Vagina (tissue), 2 donors: Measurements from ENCODE around the gene MEA1. TPM values are rescaled to one million over a fixed set of nuclear protein-coding genes. Genes with fewer than 3 reads are reported as not detected.

Experiments
- DNase-seq, 2 donors: peaks; one replicate each; pipeline ENCODE4 v3.0.0-alpha.2; 2017; ENCODE audit errors: extremely low spot score in 2 of 2
- H3K27ac ChIP-seq: fragments of 200-600 bp; sonication (generic); one replicate; pipeline ENCODE4 v1.5.1; 2019
- H3K27me3 ChIP-seq: fragments of 200-600 bp; sonication (generic); one replicate; pipeline ENCODE4 v1.5.1; 2019
- H3K36me3 ChIP-seq, 2 donors: fragments of 200-600 bp; sonication (generic); one replicate each; pipeline ENCODE4 v1.5.1; 2017 to 2019
- H3K4me1 ChIP-seq: fragments of 200-600 bp; sonication (generic); one replicate; pipeline ENCODE4 v1.5.1; 2019
- H3K4me3 ChIP-seq, 2 donors: fragments of 200-600 bp; sonication (generic); 1 replicate in 1 of 2; 2 replicates in 1 of 2; pipeline ENCODE4 v1.5.1; 2016 to 2019
- H3K9me3 ChIP-seq: fragments of 200-600 bp; sonication (generic); one replicate; pipeline ENCODE4 v1.5.1; 2019
- POLR2A ChIP-seq, 2 donors: fragments of 450-650 bp; IDR thresholded peaks; one replicate each; pipeline ENCODE4 v1.6.1; 2017; ENCODE audit warnings: antibody characterized with exemption in 2 of 2, mild to moderate bottlenecking in 2 of 2, moderate library complexity in 2 of 2
- POLR2AphosphoS5 ChIP-seq, 2 donors: sonication (generic); formaldehyde crosslinking; IDR thresholded peaks; one replicate each; pipeline ENCODE4 v1.9.0; 2017; ENCODE audit warnings: antibody characterized with exemption in 2 of 2, mild to moderate bottlenecking in 2 of 2, low read depth in 1 of 2; ENCODE audit not compliant: insufficient read depth in 1 of 2
- intact Hi-C: fragments of 100-400 bp; cut with DNase I; formaldehyde crosslinking; loops from one replicate; pipeline ENCODE4 v1.15.1; 2023
- total RNA-seq: library from RNA; depleted of rRNA; stranded (reverse); fragments of >200 nt; gene quantifications from one replicate; pipeline ENCODE4 v1.2.3, GENCODE V29; 2016
- TF ChIP-seq, protein P1 (sequence below), 3 experiments: fragments of 450-650 bp in 2 of 3; fragments of 200-600 bp in 1 of 3; sonication (generic) in 1 of 3; IDR thresholded peaks; one replicate each; pipeline ENCODE4 v1.5.1; 2017 to 2019; ENCODE audit warnings: antibody characterized with exemption in 3 of 3, mild to moderate bottlenecking in 2 of 3, moderate library complexity in 2 of 3

The MEA1 gene
- total RNA-seq, 1 donor from 2014 or later = 40.3 TPM

DNA sequence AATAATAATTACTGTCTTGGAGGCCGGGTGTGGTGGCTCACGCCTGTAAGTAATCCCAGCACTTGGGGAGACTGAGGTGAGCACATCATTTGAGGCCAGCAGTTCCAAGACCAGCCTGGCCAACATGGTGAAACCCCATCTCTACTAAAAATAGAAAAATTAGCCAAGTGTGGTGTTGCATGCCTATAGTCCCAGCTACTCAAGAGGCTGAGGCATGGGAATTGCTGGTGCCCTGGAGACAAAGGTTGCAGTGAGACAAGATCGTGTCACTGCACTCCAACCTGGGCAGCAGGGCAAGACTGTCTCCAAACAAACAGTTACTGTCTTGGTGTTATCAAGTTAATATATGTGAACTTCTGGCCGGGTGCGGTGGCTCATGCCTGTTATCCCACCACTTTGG is 12.6 kb upstream of the MEA1 start:
- no peak overlapping the region for H3K27ac ChIP-seq
- peaks cover 10 to 68% of the 10 kb centered on the region in 2 donors for H3K36me3 ChIP-seq
- H3K4me3 ChIP-seq = no peak overlapping the region
- no peaks in the 10 kb centered on the region for H3K9me3 ChIP-seq
- peaks cover 28% of the 10 kb centered on the region for H3K4me1 ChIP-seq
- no peak for DNase-seq
- intact Hi-C loops = no loop called here
- no peaks in the 10 kb centered on the region for H3K27me3 ChIP-seq
- TF ChIP-seq POLR2AphosphoS5 (IDR thresholded peaks at IDR 0.05; ENCODE audit: insufficient read depth in 1 of 2, low read depth in 1 of 2) = no peak
- TF ChIP-seq, protein P1, sequence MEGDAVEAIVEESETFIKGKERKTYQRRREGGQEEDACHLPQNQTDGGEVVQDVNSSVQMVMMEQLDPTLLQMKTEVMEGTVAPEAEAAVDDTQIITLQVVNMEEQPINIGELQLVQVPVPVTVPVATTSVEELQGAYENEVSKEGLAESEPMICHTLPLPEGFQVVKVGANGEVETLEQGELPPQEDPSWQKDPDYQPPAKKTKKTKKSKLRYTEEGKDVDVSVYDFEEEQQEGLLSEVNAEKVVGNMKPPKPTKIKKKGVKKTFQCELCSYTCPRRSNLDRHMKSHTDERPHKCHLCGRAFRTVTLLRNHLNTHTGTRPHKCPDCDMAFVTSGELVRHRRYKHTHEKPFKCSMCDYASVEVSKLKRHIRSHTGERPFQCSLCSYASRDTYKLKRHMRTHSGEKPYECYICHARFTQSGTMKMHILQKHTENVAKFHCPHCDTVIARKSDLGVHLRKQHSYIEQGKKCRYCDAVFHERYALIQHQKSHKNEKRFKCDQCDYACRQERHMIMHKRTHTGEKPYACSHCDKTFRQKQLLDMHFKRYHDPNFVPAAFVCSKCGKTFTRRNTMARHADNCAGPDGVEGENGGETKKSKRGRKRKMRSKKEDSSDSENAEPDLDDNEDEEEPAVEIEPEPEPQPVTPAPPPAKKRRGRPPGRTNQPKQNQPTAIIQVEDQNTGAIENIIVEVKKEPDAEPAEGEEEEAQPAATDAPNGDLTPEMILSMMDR (IDR thresholded peaks at IDR 0.05) = no peak
- no peak for TF ChIP-seq POLR2A (IDR thresholded peaks at IDR 0.05)

DNA sequence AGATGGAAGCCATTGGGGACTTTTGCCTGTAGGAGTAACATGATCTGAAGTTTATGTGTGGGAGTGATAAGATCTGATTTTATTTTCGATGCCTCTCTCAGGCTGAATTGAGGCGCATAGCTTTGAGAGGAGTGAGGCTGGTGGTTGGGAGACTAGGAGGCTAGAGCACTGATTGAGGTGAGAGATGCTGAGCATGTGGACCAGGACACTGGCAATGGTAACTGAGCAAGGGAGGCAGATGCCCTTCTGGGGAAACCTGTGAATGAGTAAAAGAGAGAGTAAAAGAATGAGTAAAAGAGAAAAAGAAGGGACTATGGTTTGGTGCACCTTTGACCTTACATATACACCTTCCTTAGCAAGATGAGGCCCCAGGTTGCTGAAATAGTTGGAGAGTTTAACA is 10.7 kb upstream of the MEA1 start:
- TF ChIP-seq POLR2AphosphoS5 (IDR thresholded peaks at IDR 0.05; ENCODE audit: insufficient read depth in 1 of 2, low read depth in 1 of 2) (no peak), POLR2A (IDR thresholded peaks at IDR 0.05) (no peak)
- TF ChIP-seq, protein P1 (IDR thresholded peaks at IDR 0.05) = no peak
- H3K27ac ChIP-seq = no peak overlapping the region
- H3K36me3 ChIP-seq = peaks cover 10 to 55% of the 10 kb centered on the region in 2 donors
- H3K9me3 ChIP-seq = no peaks in the 10 kb centered on the region
- no peaks in the 10 kb centered on the region for H3K27me3 ChIP-seq
- intact Hi-C loops = no loop called here
- peaks cover 37% of the 10 kb centered on the region for H3K4me1 ChIP-seq
- H3K4me3 ChIP-seq = no peak overlapping the region
- no peak for DNase-seq

DNA sequence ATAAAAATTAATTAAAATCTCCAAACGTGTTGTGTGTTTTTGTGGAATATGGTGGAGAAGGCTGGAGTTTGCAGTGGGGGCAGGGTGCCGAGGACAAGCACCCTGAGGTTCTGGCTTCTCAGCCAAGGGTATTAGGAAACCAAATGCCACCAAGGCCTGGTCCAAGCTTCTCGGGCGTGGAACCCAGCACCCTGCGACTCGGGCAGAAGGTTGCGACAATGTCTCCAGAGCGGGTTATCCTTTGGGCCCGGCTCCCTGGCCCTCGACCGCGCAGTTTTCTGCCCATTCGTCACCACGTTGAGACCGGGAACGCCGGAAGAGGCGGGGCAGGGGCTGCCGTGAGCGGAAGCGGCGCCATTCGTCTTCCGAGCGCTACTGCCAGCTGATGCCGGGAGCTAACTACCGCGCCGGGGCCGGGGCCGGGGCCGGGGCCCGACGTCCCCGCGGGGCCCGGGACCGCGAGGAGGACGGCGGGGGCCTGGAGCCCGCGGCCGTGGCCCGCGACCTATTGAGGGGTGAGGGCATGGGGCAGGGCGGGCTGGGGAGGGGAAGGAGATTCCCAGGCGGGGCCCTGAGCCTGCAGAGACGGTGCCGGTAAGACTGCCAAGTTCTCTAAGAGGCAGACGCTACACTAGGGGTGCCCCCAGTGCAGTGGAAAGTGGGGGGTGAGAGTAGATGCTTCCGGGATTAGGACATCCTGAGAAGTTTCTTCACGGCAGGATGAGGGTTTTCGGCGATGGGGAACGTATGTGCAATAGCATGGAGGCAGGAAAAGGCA is 7.7 kb upstream of the MEA1 start, which contains the start of gene RRP36:
TSS of gene RRP36 (plus strand) at position 354 of the 778 bp plus-strand sequence. CDS start at position 386, 32 bp downstream.
- peak within 1 kb of the TSS; percentile 79 for H3K27ac ChIP-seq
- peaks cover 2 to 40% of the 10 kb centered on the region in 2 donors for H3K36me3 ChIP-seq
- no peaks in the 10 kb centered on the region for H3K27me3 ChIP-seq
- intact Hi-C loops = no loop called here
- H3K4me1 ChIP-seq = peaks cover 53% of the 10 kb centered on the region
- H3K9me3 ChIP-seq = no peaks in the 10 kb centered on the region
- peak within 1 kb of the TSS; percentile 89 to 92 for H3K4me3 ChIP-seq
- no peak for DNase-seq
- TF ChIP-seq, protein P1 (IDR thresholded peaks at IDR 0.05) = no peak
- peak; percentile 21 to 69 for TF ChIP-seq POLR2AphosphoS5 (IDR thresholded peaks at IDR 0.05; ENCODE audit: insufficient read depth in 1 of 2, low read depth in 1 of 2)

DNA sequence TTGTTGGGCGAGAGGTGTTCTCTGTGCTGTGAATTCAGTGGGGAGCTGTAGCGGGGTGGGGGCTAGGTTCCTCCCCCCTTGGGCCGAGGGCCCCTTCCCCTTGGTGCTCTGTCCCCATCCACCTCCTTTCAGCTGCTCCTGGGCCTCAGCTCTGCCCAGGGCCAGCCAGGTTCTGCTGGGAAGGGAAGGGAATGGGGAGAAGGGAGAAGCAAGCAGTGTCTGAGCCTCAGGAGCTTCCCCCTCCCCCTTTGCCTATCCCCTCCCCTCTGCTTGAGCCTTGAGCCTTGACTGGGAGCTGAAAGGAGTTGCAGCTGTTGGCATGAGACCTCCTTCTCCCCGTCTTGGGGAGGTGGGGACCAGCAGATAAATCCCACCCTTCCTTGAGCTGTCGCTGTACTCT is 7.1 kb upstream of the MEA1 start:
- TF ChIP-seq POLR2AphosphoS5 (IDR thresholded peaks at IDR 0.05; ENCODE audit: insufficient read depth in 1 of 2, low read depth in 1 of 2) (no peak), POLR2A (IDR thresholded peaks at IDR 0.05) (no peak)
- TF ChIP-seq, protein P1 (IDR thresholded peaks at IDR 0.05) = no peak
- H3K27ac ChIP-seq = peak overlapping the region; percentile 79
- H3K36me3 ChIP-seq = peaks cover 0 to 34% of the 10 kb centered on the region in 2 donors
- H3K4me3 ChIP-seq = peak overlapping the region; percentile 89 to 92
- no peaks in the 10 kb centered on the region for H3K9me3 ChIP-seq
- intact Hi-C loops = no loop called here
- peaks cover 59% of the 10 kb centered on the region for H3K4me1 ChIP-seq
- DNase-seq = no peak
- no peaks in the 10 kb centered on the region for H3K27me3 ChIP-seq
